DLD1 (cell line): ENCODE measurements around the gene KMT2E.
"Not testable (repeated sequence)": the region's sequence is repeated elsewhere in the genome, so short reads cannot be mapped to it uniquely, and the experiment has no call there.

Experiments used
- in situ Hi-C: cut with HindIII; loops from 2 replicates; pipeline ENCODE4 v1.10.0; 2017; ENCODE audit warnings: low sequenced_read_pairs

The KMT2E gene

GRCh38 chr7:104981672-104982037 is 32.4 kb upstream of the KMT2E start:
- in situ Hi-C loops: no loop called here

GRCh38 chr7:104982308-104983075 is 31.5 kb upstream of the KMT2E start:
- in situ Hi-C loops: no loop called here

GRCh38 chr7:104983076-104983577 is 30.9 kb upstream of the KMT2E start:
- in situ Hi-C loops: no loop called here

- in situ Hi-C loops: no loop called here
These were observed 30.1 kb upstream of the KMT2E start for GRCh38 chr7:104983578-104984539.

- in situ Hi-C loops: no loop called here
These were observed 29.3 kb upstream of the KMT2E start for GRCh38 chr7:104984585-104985258.

GRCh38 chr7:104985259-104985617 is 28.8 kb upstream of the KMT2E start:
- in situ Hi-C loops: no loop called here

- in situ Hi-C loops: no loop called here
These were observed 27.3 kb upstream of the KMT2E start for GRCh38 chr7:104986628-104987259.

- in situ Hi-C loops: not testable (repeated sequence)
These were observed 26.6 kb upstream of the KMT2E start for GRCh38 chr7:104987403-104987802.

GRCh38 chr7:104990983-104991382 is 23.0 kb upstream of the KMT2E start:
- in situ Hi-C loops: no loop called here

GRCh38 chr7:104992306-104992705 is 21.7 kb upstream of the KMT2E start:
- in situ Hi-C loops: no loop called here

- in situ Hi-C loops: no loop called here
These were observed 20.7 kb upstream of the KMT2E start for GRCh38 chr7:104993217-104993862.

- in situ Hi-C loops: no loop called here
These were observed 15.8 kb upstream of the KMT2E start for GRCh38 chr7:104998040-104998752.

- in situ Hi-C loops: no loop called here
These were observed 13.8 kb upstream of the KMT2E start for GRCh38 chr7:105000200-105000599.

GRCh38 chr7:105000927-105001336 is 13.1 kb upstream of the KMT2E start:
- in situ Hi-C loops: no loop called here

- in situ Hi-C loops: no loop called here
These were observed 12.3 kb upstream of the KMT2E start for GRCh38 chr7:105001652-105002184.

GRCh38 chr7:105003275-105003674 is 10.7 kb upstream of the KMT2E start:
- in situ Hi-C loops: no loop called here

- in situ Hi-C loops: no loop called here
These were observed 10.0 kb upstream of the KMT2E start for GRCh38 chr7:105003872-105004510.

GRCh38 chr7:105005006-105005405 is 9.0 kb upstream of the KMT2E start:
- in situ Hi-C loops: not testable (repeated sequence)

GRCh38 chr7:105005486-105005885 is 8.5 kb upstream of the KMT2E start:
- in situ Hi-C loops: not testable (repeated sequence)
